IgD-negative memory B cell (primary cell): ENCODE data around the gene BIRC5. TPM values are rescaled to one million over a fixed set of nuclear protein-coding genes. Genes with fewer than 3 reads are reported as not detected.

Experiments used
- H3K27ac Mint-ChIP-seq, 3 donors: one replicate each; pipeline ENCODE4 v1.8.0; 2020 to 2022; ENCODE audit warnings: mild to moderate bottlenecking in 3 of 3, mixed read lengths in 3 of 3, moderate library complexity in 1 of 3
- H3K27me3 Mint-ChIP-seq: one replicate; pipeline ENCODE4 v1.8.0; 2021; ENCODE audit warnings: mixed read lengths
- H3K36me3 Mint-ChIP-seq: one replicate; pipeline ENCODE4 v1.8.0; 2020; ENCODE audit warnings: mild to moderate bottlenecking, mixed read lengths
- H3K4me1 Mint-ChIP-seq, 3 donors: one replicate each; pipeline ENCODE4 v1.8.0; 2020 to 2022; ENCODE audit warnings: mixed read lengths in 3 of 3, mild to moderate bottlenecking in 1 of 3
- H3K4me3 Mint-ChIP-seq, 4 donors: one replicate each; pipeline ENCODE4 v1.8.0; 2020 to 2022; ENCODE audit warnings: mild to moderate bottlenecking in 4 of 4, mixed read lengths in 4 of 4, moderate library complexity in 3 of 4
- H3K9me3 Mint-ChIP-seq, 3 donors: one replicate each; pipeline ENCODE4 v1.8.0; 2020 to 2021; ENCODE audit warnings: mixed read lengths in 3 of 3, mild to moderate bottlenecking in 1 of 3
- polyA plus RNA-seq: library from polyadenylated mRNA; unstranded; fragments of 300-500 nt; fragmentation: Illumina TruSeq; gene quantifications from one replicate; pipeline ENCODE4 v1.2.3, GENCODE V29; 2021

BIRC5 gene
- polyA plus RNA-seq, 1 donor from 2014 or later, result 0.25 TPM

- no peaks in the 10 kb centered on the region for H3K36me3 Mint-ChIP-seq
- H3K4me1 Mint-ChIP-seq, result peaks cover 9 to 19% (median 9%) of the 10 kb centered on the region in 3 donors
- H3K27ac Mint-ChIP-seq, result peak overlapping the region in 1 of 3 donors; percentile 94
- H3K27me3 Mint-ChIP-seq, result peaks cover 9% of the 10 kb centered on the region
- H3K4me3 Mint-ChIP-seq, result peak overlapping the region in 2 of 4 donors; percentile 55 to 88
- H3K9me3 Mint-ChIP-seq, result no peaks in the 10 kb centered on the region
Measured at GRCh38 chr17:78258323-78259191, 44.5 kb downstream of the BIRC5 start.

GRCh38 chr17:78259192-78259554 is 45.1 kb downstream of the BIRC5 start:
- no peaks in the 10 kb centered on the region for H3K36me3 Mint-ChIP-seq
- H3K4me1 Mint-ChIP-seq, result peaks cover 7 to 19% (median 9%) of the 10 kb centered on the region in 3 donors
- H3K27ac Mint-ChIP-seq, result no peak overlapping the region
- peaks cover 9% of the 10 kb centered on the region for H3K27me3 Mint-ChIP-seq
- H3K4me3 Mint-ChIP-seq, result no peak overlapping the region
- no peaks in the 10 kb centered on the region for H3K9me3 Mint-ChIP-seq

- no peaks in the 10 kb centered on the region for H3K36me3 Mint-ChIP-seq
- no peaks in the 10 kb centered on the region for H3K27me3 Mint-ChIP-seq
- no peaks in the 10 kb centered on the region for H3K9me3 Mint-ChIP-seq
- peak overlapping the region in 1 of 4 donors; percentile 12 for H3K4me3 Mint-ChIP-seq
- no peak overlapping the region for H3K27ac Mint-ChIP-seq
- H3K4me1 Mint-ChIP-seq, result peaks cover 2 to 9% (median 2%) of the 10 kb centered on the region in 3 donors
Measured at GRCh38 chr17:78263063-78263735, 49.1 kb downstream of the BIRC5 start.

GRCh38 chr17:78263736-78264340 is 49.8 kb downstream of the BIRC5 start:
- Mint-ChIP-seq H3K27ac (no peak overlapping the region), H3K9me3 (no peaks in the 10 kb centered on the region), H3K36me3 (no peaks in the 10 kb centered on the region), H3K4me1 (peaks cover 1 to 8% (median 2%) of the 10 kb centered on the region in 3 donors), H3K27me3 (no peaks in the 10 kb centered on the region), H3K4me3 (peak overlapping the region in 1 of 4 donors; percentile 17)

GRCh38 chr17:78264590-78264989 is 50.5 kb downstream of the BIRC5 start:
- Mint-ChIP-seq H3K4me3 (no peak overlapping the region), H3K36me3 (no peaks in the 10 kb centered on the region), H3K27ac (no peak overlapping the region), H3K4me1 (peaks cover 1 to 8% (median 2%) of the 10 kb centered on the region in 3 donors), H3K27me3 (no peaks in the 10 kb centered on the region), H3K9me3 (no peaks in the 10 kb centered on the region)

- Mint-ChIP-seq H3K27ac (no peak overlapping the region), H3K9me3 (no peaks in the 10 kb centered on the region), H3K27me3 (no peaks in the 10 kb centered on the region), H3K36me3 (no peaks in the 10 kb centered on the region), H3K4me3 (no peak overlapping the region), H3K4me1 (peaks cover 1 to 4% (median 2%) of the 10 kb centered on the region in 3 donors)
Measured at GRCh38 chr17:78265121-78265520, 51.1 kb downstream of the BIRC5 start.

- Mint-ChIP-seq H3K4me1 (peaks cover 2 to 3% (median 3%) of the 10 kb centered on the region in 3 donors), H3K4me3 (no peak overlapping the region), H3K9me3 (no peaks in the 10 kb centered on the region), H3K36me3 (no peaks in the 10 kb centered on the region), H3K27ac (no peak overlapping the region), H3K27me3 (peaks cover 4% of the 10 kb centered on the region)
Measured at GRCh38 chr17:78266231-78266631, 52.2 kb downstream of the BIRC5 start.

GRCh38 chr17:78266771-78267170 is 52.7 kb downstream of the BIRC5 start:
- Mint-ChIP-seq H3K27ac (no peak overlapping the region), H3K36me3 (no peaks in the 10 kb centered on the region), H3K9me3 (no peaks in the 10 kb centered on the region), H3K4me1 (peaks cover 2 to 3% (median 3%) of the 10 kb centered on the region in 3 donors), H3K4me3 (no peak overlapping the region), H3K27me3 (peaks cover 9% of the 10 kb centered on the region)

GRCh38 chr17:78267253-78268073 is 53.4 kb downstream of the BIRC5 start:
- H3K27ac Mint-ChIP-seq, result no peak overlapping the region
- H3K36me3 Mint-ChIP-seq, result no peaks in the 10 kb centered on the region
- H3K4me3 Mint-ChIP-seq, result no peak overlapping the region
- H3K4me1 Mint-ChIP-seq, result peaks cover 3 to 6% (median 3%) of the 10 kb centered on the region in 3 donors
- no peaks in the 10 kb centered on the region for H3K9me3 Mint-ChIP-seq
- H3K27me3 Mint-ChIP-seq, result peaks cover 16% of the 10 kb centered on the region

- Mint-ChIP-seq H3K36me3 (no peaks in the 10 kb centered on the region), H3K27ac (no peak overlapping the region), H3K4me1 (peaks cover 3 to 6% (median 3%) of the 10 kb centered on the region in 3 donors), H3K9me3 (no peaks in the 10 kb centered on the region), H3K4me3 (no peak overlapping the region), H3K27me3 (peaks cover 24% of the 10 kb centered on the region)
Measured at GRCh38 chr17:78268191-78268874, 54.3 kb downstream of the BIRC5 start.

- H3K27ac Mint-ChIP-seq, result no peak overlapping the region
- no peak overlapping the region for H3K4me3 Mint-ChIP-seq
- H3K4me1 Mint-ChIP-seq, result peaks cover 3 to 6% (median 3%) of the 10 kb centered on the region in 3 donors
- H3K27me3 Mint-ChIP-seq, result peaks cover 26% of the 10 kb centered on the region
- H3K9me3 Mint-ChIP-seq, result no peaks in the 10 kb centered on the region
- H3K36me3 Mint-ChIP-seq, result no peaks in the 10 kb centered on the region
Measured at GRCh38 chr17:78268951-78269905, 55.2 kb downstream of the BIRC5 start.

GRCh38 chr17:78269955-78270381 is 55.9 kb downstream of the BIRC5 start:
- Mint-ChIP-seq H3K27me3 (peaks cover 26% of the 10 kb centered on the region), H3K4me1 (peaks cover 3 to 4% (median 3%) of the 10 kb centered on the region in 3 donors), H3K4me3 (no peak overlapping the region), H3K27ac (no peak overlapping the region), H3K9me3 (no peaks in the 10 kb centered on the region), H3K36me3 (no peaks in the 10 kb centered on the region)
